GM12878 (cell line): ENCODE data around the gene CCDC172. TPM values are rescaled to one million over a fixed set of nuclear protein-coding genes. Genes with fewer than 3 reads are reported as not detected.

ENCODE experiments used
- ATAC-seq: fragments of 200-7000 bp; cut with Tn5 transposase; 3 replicates; pipeline ENCODE4 v1.9.1; 2020; ENCODE audit warnings: mild to moderate bottlenecking, moderate library complexity
- BruUV-seq: library from RNA; stranded (reverse); fragments of 400-500 nt; replicated peaks from 2 replicates; lab custom pipeline; 2021; lab: Mats Ljungman, UMichigan
- CTCF ChIA-PET: fragments of 300-600 bp; sonication (Branson Sonifier 250); formaldehyde crosslinking; extraction: SDS; loops from one replicate; lab custom pipeline; 2021; ENCODE audit warnings: inconsistent platforms; lab: Yijun Ruan, JAX
- POLR2A ChIA-PET: fragments of 350-600 bp; formaldehyde crosslinking; extraction: SDS; loops from one replicate; lab custom pipeline; 2021; ENCODE audit warnings: inconsistent platforms; lab: Charles Lee
- RAD21 ChIA-PET: fragments of 300-600 bp; sonication (Branson Sonifier 250); formaldehyde crosslinking; loops from one replicate; lab custom pipeline; 2023; ENCODE audit warnings: antibody characterized with exemption; ENCODE audit not compliant: unreplicated experiment; lab: Charles Lee
- SMC1A ChIA-PET: fragments of 300-600 bp; sonication (Branson Sonifier 250); formaldehyde crosslinking; loops from one replicate; lab custom pipeline; 2023; ENCODE audit not compliant: unreplicated experiment, uncharacterized antibody; lab: Charles Lee
- DNase-seq: peaks from one replicate; pipeline ENCODE4 v3.0.0-alpha.2; 2011; ENCODE audit warnings: low read depth, low spot score
- FAIRE-seq: peaks from 3 replicates; lab custom pipeline; 2011; peaks lifted over from hg19 to GRCh38; lab: Jason Lieb, UNC
- H2AFZ ChIP-seq: 2 replicates; pipeline ENCODE4 v1.6.0; 2011; ENCODE audit warnings: low read depth, low read length, control low read depth; ENCODE audit not compliant: control insufficient read depth
- H3K27ac ChIP-seq: 2 replicates; pipeline ENCODE4 v1.5.1; 2011; ENCODE audit warnings: control low read depth; ENCODE audit not compliant: control insufficient read depth, insufficient read depth
- H3K27me3 ChIP-seq, 2 experiments: replicated peaks in 1 of 2; 2 replicates each; pipeline versions ENCODE4 v1.6.0 to v1.6.1; 2011; ENCODE audit warnings: low read length in 1 of 2; ENCODE audit not compliant: control insufficient read depth in 2 of 2, insufficient read depth in 2 of 2
- H3K36me3 ChIP-seq, 2 experiments: 2 replicates each; pipeline ENCODE4 v1.5.1; 2011; ENCODE audit warnings: low read length in 1 of 2; ENCODE audit not compliant: control insufficient read depth in 2 of 2, insufficient read depth in 2 of 2
- H3K4me1 ChIP-seq: 2 replicates; pipeline ENCODE4 v1.6.1; 2011; ENCODE audit warnings: mild to moderate bottlenecking, low read length, moderate library complexity, mixed read lengths; ENCODE audit not compliant: control insufficient read depth, insufficient read depth
- H3K4me2 ChIP-seq: 2 replicates; pipeline ENCODE4 v1.6.0; 2011; ENCODE audit warnings: control low read depth; ENCODE audit not compliant: control insufficient read depth, insufficient read depth
- H3K4me3 ChIP-seq: fragments of 200-600 bp; sonication (generic); 2 replicates; pipeline ENCODE4 v1.5.1; 2016
- H3K79me2 ChIP-seq: 2 replicates; pipeline ENCODE4 v1.6.0; 2011; ENCODE audit warnings: low read length; ENCODE audit not compliant: control insufficient read depth, insufficient read depth
- H3K9ac ChIP-seq: 2 replicates; pipeline ENCODE4 v1.8.0; 2011; ENCODE audit warnings: low read length, control low read depth, mixed read lengths; ENCODE audit not compliant: control insufficient read depth, insufficient read depth
- H3K9me3 ChIP-seq: replicated peaks from 3 replicates; pipeline ENCODE4 v1.5.1; 2011; ENCODE audit warnings: mild to moderate bottlenecking, low read length; ENCODE audit not compliant: control insufficient read depth, insufficient read depth
- H4K20me1 ChIP-seq: 2 replicates; pipeline ENCODE4 v1.6.0; 2011; ENCODE audit not compliant: control insufficient read depth, insufficient read depth
- BMI1 ChIP-seq: fragments of 450-650 bp; IDR thresholded peaks from 2 replicates; pipeline ENCODE4 v1.6.1; 2016; ENCODE audit warnings: mild to moderate bottlenecking, moderate library complexity, borderline replicate concordance
- CEBPB ChIP-seq, 2 experiments: fragments of 150-350 bp in 1 of 2; IDR thresholded peaks; 2 replicates each; pipeline ENCODE4 v1.6.1; 2012 to 2014; ENCODE audit warnings: low read depth in 2 of 2, low read length in 2 of 2, borderline replicate concordance in 1 of 2, inconsistent platforms in 1 of 2
- FOXK2 ChIP-seq: fragments of 450-650 bp; IDR thresholded peaks from 2 replicates; pipeline ENCODE4 v1.6.1; 2017; ENCODE audit warnings: mild to moderate bottlenecking, moderate library complexity
- LARP7 ChIP-seq: fragments of 450-650 bp; IDR thresholded peaks from 2 replicates; pipeline ENCODE4 v1.6.1; 2017; ENCODE audit warnings: mild to moderate bottlenecking
- SMC3 ChIP-seq: IDR thresholded peaks from 2 replicates; pipeline ENCODE4 v1.6.1; 2011; ENCODE audit warnings: low read length, improper control_type of control experiment, borderline replicate concordance
- ZSCAN29 ChIP-seq: fragments of 450-650 bp; IDR thresholded peaks from 2 replicates; pipeline ENCODE4 v1.6.1; 2017; ENCODE audit warnings: mild to moderate bottlenecking, moderate library complexity
- WGBS: methylation state at CpG from one replicate; pipeline ENCODE4 v1.1.6; 2016; ENCODE audit warnings: low lambda C conversion rate; ENCODE audit not compliant: insufficient replicate concordance, insufficient coverage; ENCODE audit errors: missing lambda C conversion rate; 5-methylcytosine and 5-hydroxymethylcytosine counted together
- in situ Hi-C: fragments of 300-500 bp; cut with MboI; formaldehyde crosslinking; loops from 9 replicates; pipeline ENCODE4 v1.14.3; 2018; ENCODE audit warnings: mixed read lengths
- intact Hi-C: fragments of 100-400 bp; cut with micrococcal nuclease; formaldehyde crosslinking; loops from one replicate; pipeline ENCODE4 v1.14.2; 2022; ENCODE audit not compliant: unreplicated experiment
- polyA plus RNA-seq, 11 experiments: library from polyadenylated mRNA; depleted of rRNA in 4 of 11; unstranded in 6 of 11; stranded (reverse) in 5 of 11; fragments of >200 nt; fragmentation: Nextera tagmentation in 4 of 11; fragmentation: Illumina TruSeq in 1 of 11; extraction: Ambion mirVana in 4 of 11; extraction: Trizol in 1 of 11; gene quantifications; 1 replicate in 1 of 11; 2 replicates in 10 of 11; pipeline versions ENCODE4 v1.2.1 to v1.2.3, GENCODE V29; 2011 to 2016; ENCODE audit warnings: inconsistent platforms in 2 of 11, missing spikeins in 2 of 11, low read depth in 1 of 11
- total RNA-seq, 4 experiments: library from RNA; depleted of rRNA in 3 of 4; stranded (reverse); fragments of >200 nt in 3 of 4; fragmentation: Illumina TruSeq in 1 of 4; extraction: Trizol in 1 of 4; gene quantifications; 2 replicates each; pipeline versions ENCODE4 v1.2.1 to v1.2.3, GENCODE V29; 2013 to 2021
- TF ChIP-seq, protein P1 (sequence below): fragments of 450-650 bp; IDR thresholded peaks from 2 replicates; pipeline ENCODE4 v1.6.1; 2017; ENCODE audit warnings: antibody characterized with exemption, mild to moderate bottlenecking, moderate library complexity
- TF ChIP-seq, protein P2 (sequence below): fragments of 150-350 bp; IDR thresholded peaks from 2 replicates; pipeline ENCODE4 v1.6.1; 2016; ENCODE audit warnings: low read depth, low read length
- TF ChIP-seq, protein P3 (sequence below): fragments of 450-650 bp; IDR thresholded peaks from 2 replicates; pipeline ENCODE4 v1.6.1; 2017; ENCODE audit warnings: mild to moderate bottlenecking, low read depth, inconsistent platforms; ENCODE audit not compliant: poor library complexity, severe bottlenecking

Gene CCDC172
- total and polyA plus RNA-seq, 10 of the 15 experiments (the other 5 are each of a cell fraction or from before 2014, with no cell fraction given) = not detected

DNA sequence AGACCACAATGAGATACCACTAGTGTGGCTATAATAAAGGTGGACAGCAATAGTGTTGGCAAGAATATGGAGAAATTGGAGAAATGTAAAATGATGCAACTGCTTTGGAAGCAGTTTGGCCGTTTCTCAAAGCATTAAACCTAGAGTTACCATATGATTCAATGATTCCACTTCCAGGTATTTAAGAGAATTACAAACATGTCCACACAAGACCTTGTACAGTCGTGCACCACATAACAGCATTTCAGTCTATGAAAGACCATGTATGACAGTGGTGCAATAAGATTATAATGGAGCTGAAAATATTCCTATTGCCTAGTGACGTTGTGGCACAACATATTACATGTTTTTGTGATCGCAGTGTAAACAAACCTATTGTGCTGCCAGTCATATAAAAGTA, 29.6 kb downstream of the CCDC172 start:
- ATAC-seq (no peak), DNase-seq (no peak), FAIRE-seq (no peak)
- Histone ChIP-seq H3K36me3 (no peaks in the 10 kb centered on the region), H3K27me3 (no peaks in the 10 kb centered on the region), H4K20me1 (no peaks in the 10 kb centered on the region), H3K4me1 (no peaks in the 10 kb centered on the region), H3K79me2 (no peaks in the 10 kb centered on the region), H2AFZ (no peak overlapping the region), H3K9ac (no peak overlapping the region), H3K27ac (no peak overlapping the region), H3K9me3 (no peaks in the 10 kb centered on the region), H3K4me3 (no peak overlapping the region)
- in situ Hi-C loops = no loop called here
- intact Hi-C loops = no loop called here
- ChIA-PET POLR2A (no interaction called here), CTCF (no interaction called here), SMC1A (no interaction called here), RAD21 (no interaction called here)
- BruUV-seq = no TSS peak
- 24% methylated on average over 4 of the region's 4 CpGs for WGBS
- no peak for TF ChIP-seq BMI1
- TF ChIP-seq, all 136 proteins: peak for 0
- no peak overlapping the region for H3K4me2 ChIP-seq

DNA sequence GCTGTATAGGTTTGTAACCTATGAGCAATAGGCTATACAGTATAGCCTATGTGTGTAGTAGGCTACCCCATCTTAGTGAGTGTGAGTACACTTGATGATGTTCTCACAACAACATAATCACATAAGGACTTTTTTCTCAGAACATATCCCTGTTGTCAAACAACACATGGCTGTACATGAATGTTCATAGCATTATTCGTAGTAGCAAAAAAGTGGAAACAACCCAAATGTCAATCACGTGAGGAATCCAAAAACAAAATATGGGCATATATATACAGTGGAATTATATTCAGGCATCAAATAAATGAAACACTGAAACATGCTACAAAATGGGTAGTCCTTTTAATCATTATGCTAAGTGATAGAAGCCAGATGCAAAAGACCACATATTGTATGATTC, 31.1 kb downstream of the CCDC172 start:
- POLR2A ChIA-PET = no interaction called here
- H3K27me3 ChIP-seq = no peaks in the 10 kb centered on the region
- H3K9ac ChIP-seq = no peak overlapping the region
- H3K36me3 ChIP-seq = no peaks in the 10 kb centered on the region
- no peaks in the 10 kb centered on the region for H3K79me2 ChIP-seq
- no TSS peak for BruUV-seq
- 0% methylated on average over 2 of the region's 2 CpGs for WGBS
- intact Hi-C loops (no loop called here), in situ Hi-C loops (no loop called here)
- H2AFZ ChIP-seq = no peak overlapping the region
- FAIRE-seq = no peak
- H3K27ac ChIP-seq = no peak overlapping the region
- H3K4me1 ChIP-seq = no peaks in the 10 kb centered on the region
- no peak for DNase-seq
- CTCF ChIA-PET = no interaction called here
- H3K4me3 ChIP-seq = no peak overlapping the region
- RAD21 ChIA-PET = no interaction called here
- SMC1A ChIA-PET = no interaction called here
- H3K9me3 ChIP-seq = no peaks in the 10 kb centered on the region
- H3K4me2 ChIP-seq = no peak overlapping the region
- ATAC-seq = no peak
- no peaks in the 10 kb centered on the region for H4K20me1 ChIP-seq
- no peak for TF ChIP-seq SMC3
- no peak for TF ChIP-seq LARP7
- TF ChIP-seq, protein P1, sequence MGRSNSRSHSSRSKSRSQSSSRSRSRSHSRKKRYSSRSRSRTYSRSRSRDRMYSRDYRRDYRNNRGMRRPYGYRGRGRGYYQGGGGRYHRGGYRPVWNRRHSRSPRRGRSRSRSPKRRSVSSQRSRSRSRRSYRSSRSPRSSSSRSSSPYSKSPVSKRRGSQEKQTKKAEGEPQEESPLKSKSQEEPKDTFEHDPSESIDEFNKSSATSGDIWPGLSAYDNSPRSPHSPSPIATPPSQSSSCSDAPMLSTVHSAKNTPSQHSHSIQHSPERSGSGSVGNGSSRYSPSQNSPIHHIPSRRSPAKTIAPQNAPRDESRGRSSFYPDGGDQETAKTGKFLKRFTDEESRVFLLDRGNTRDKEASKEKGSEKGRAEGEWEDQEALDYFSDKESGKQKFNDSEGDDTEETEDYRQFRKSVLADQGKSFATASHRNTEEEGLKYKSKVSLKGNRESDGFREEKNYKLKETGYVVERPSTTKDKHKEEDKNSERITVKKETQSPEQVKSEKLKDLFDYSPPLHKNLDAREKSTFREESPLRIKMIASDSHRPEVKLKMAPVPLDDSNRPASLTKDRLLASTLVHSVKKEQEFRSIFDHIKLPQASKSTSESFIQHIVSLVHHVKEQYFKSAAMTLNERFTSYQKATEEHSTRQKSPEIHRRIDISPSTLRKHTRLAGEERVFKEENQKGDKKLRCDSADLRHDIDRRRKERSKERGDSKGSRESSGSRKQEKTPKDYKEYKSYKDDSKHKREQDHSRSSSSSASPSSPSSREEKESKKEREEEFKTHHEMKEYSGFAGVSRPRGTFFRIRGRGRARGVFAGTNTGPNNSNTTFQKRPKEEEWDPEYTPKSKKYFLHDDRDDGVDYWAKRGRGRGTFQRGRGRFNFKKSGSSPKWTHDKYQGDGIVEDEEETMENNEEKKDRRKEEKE = no peak
- no peak for TF ChIP-seq CEBPB (IDR thresholded peaks at IDR 0.05; ENCODE audit: borderline replicate concordance in 1 of 2, low read depth in 2 of 2, low read length in 2 of 2)
- TF ChIP-seq, protein P2, sequence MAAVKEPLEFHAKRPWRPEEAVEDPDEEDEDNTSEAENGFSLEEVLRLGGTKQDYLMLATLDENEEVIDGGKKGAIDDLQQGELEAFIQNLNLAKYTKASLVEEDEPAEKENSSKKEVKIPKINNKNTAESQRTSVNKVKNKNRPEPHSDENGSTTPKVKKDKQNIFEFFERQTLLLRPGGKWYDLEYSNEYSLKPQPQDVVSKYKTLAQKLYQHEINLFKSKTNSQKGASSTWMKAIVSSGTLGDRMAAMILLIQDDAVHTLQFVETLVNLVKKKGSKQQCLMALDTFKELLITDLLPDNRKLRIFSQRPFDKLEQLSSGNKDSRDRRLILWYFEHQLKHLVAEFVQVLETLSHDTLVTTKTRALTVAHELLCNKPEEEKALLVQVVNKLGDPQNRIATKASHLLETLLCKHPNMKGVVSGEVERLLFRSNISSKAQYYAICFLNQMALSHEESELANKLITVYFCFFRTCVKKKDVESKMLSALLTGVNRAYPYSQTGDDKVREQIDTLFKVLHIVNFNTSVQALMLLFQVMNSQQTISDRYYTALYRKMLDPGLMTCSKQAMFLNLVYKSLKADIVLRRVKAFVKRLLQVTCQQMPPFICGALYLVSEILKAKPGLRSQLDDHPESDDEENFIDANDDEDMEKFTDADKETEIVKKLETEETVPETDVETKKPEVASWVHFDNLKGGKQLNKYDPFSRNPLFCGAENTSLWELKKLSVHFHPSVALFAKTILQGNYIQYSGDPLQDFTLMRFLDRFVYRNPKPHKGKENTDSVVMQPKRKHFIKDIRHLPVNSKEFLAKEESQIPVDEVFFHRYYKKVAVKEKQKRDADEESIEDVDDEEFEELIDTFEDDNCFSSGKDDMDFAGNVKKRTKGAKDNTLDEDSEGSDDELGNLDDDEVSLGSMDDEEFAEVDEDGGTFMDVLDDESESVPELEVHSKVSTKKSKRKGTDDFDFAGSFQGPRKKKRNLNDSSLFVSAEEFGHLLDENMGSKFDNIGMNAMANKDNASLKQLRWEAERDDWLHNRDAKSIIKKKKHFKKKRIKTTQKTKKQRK = no peak
- TF ChIP-seq, protein P3, sequence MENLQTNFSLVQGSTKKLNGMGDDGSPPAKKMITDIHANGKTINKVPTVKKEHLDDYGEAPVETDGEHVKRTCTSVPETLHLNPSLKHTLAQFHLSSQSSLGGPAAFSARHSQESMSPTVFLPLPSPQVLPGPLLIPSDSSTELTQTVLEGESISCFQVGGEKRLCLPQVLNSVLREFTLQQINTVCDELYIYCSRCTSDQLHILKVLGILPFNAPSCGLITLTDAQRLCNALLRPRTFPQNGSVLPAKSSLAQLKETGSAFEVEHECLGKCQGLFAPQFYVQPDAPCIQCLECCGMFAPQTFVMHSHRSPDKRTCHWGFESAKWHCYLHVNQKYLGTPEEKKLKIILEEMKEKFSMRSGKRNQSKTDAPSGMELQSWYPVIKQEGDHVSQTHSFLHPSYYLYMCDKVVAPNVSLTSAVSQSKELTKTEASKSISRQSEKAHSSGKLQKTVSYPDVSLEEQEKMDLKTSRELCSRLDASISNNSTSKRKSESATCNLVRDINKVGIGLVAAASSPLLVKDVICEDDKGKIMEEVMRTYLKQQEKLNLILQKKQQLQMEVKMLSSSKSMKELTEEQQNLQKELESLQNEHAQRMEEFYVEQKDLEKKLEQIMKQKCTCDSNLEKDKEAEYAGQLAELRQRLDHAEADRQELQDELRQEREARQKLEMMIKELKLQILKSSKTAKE = no peak
- no peak for TF ChIP-seq FOXK2
- no peak for TF ChIP-seq ZSCAN29
